ENCODE results near the gene CTNNBL1. TPM values are rescaled to one million over a fixed set of nuclear protein-coding genes. Genes with fewer than 3 reads are reported as not detected.

The CTNNBL1 gene
- total RNA-seq, 1 experiment from 2014 or later = 64.4 TPM

DNA sequence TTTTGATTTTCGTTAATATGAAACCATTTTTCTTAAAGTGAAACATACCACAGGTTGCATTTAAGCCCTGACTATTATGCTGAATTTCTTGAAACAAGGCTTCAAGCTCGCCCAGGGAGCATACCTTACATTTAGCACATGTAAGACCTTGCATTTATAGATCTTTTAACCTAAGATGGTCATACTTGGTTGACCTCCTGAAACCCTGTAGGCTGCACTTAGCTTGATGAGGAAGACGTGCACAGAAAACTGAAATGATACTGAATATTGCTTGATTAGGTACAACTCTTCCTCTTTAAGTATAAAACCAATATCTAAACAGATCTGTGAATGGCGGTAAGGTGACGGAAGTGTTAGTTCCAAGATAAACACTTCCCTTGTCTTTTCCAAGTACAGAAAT is 82.2 kb downstream of the CTNNBL1 start:
- TF ChIP-seq ZBTB43 (CRISPR knock-in tag; IDR thresholded peaks at IDR 0.05) = no peak
- TF ChIP-seq FOXP1 (CRISPR knock-in tag; IDR thresholded peaks at IDR 0.05; ENCODE audit: borderline replicate concordance) = no peak
- no peak for TF ChIP-seq MXD4 (CRISPR knock-in tag; IDR thresholded peaks at IDR 0.05; ENCODE audit: borderline replicate concordance)
- no peak for TF ChIP-seq E2F4 (CRISPR knock-in tag; IDR thresholded peaks at IDR 0.05; ENCODE audit: borderline replicate concordance, low read depth)
- TF ChIP-seq ETV6 (CRISPR knock-in tag; IDR thresholded peaks at IDR 0.05) = no peak
- TF ChIP-seq JUN (CRISPR knock-in tag; IDR thresholded peaks at IDR 0.05) = no peak
- TF ChIP-seq TCF7 (CRISPR knock-in tag; IDR thresholded peaks at IDR 0.05; ENCODE audit: low read depth) = no peak
- TF ChIP-seq STAT6 (CRISPR knock-in tag; conservative IDR thresholded peaks at IDR 0.05; ENCODE audit: low read depth) = no peak
- TF ChIP-seq HMGXB4 (CRISPR knock-in tag; IDR thresholded peaks at IDR 0.05) = no peak
- no peak for TF ChIP-seq E2F1 (CRISPR knock-in tag; IDR thresholded peaks at IDR 0.05)
- no peak for TF ChIP-seq ZBTB21 (CRISPR knock-in tag; IDR thresholded peaks at IDR 0.05; ENCODE audit: borderline replicate concordance)
- no peak for TF ChIP-seq JAZF1 (CRISPR knock-in tag; IDR thresholded peaks at IDR 0.05)
- no peak for TF ChIP-seq MLX (CRISPR knock-in tag; IDR thresholded peaks at IDR 0.05)
- TF ChIP-seq, protein P1, sequence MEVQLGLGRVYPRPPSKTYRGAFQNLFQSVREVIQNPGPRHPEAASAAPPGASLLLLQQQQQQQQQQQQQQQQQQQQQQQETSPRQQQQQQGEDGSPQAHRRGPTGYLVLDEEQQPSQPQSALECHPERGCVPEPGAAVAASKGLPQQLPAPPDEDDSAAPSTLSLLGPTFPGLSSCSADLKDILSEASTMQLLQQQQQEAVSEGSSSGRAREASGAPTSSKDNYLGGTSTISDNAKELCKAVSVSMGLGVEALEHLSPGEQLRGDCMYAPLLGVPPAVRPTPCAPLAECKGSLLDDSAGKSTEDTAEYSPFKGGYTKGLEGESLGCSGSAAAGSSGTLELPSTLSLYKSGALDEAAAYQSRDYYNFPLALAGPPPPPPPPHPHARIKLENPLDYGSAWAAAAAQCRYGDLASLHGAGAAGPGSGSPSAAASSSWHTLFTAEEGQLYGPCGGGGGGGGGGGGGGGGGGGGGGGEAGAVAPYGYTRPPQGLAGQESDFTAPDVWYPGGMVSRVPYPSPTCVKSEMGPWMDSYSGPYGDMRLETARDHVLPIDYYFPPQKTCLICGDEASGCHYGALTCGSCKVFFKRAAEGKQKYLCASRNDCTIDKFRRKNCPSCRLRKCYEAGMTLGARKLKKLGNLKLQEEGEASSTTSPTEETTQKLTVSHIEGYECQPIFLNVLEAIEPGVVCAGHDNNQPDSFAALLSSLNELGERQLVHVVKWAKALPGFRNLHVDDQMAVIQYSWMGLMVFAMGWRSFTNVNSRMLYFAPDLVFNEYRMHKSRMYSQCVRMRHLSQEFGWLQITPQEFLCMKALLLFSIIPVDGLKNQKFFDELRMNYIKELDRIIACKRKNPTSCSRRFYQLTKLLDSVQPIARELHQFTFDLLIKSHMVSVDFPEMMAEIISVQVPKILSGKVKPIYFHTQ (CRISPR knock-in tag; IDR thresholded peaks at IDR 0.05) = no peak
- TF ChIP-seq TP53 (CRISPR knock-in tag; IDR thresholded peaks at IDR 0.05) = no peak
- no peak for TF ChIP-seq USF2 (CRISPR knock-in tag; IDR thresholded peaks at IDR 0.05)
- no peak for TF ChIP-seq OVOL2 (CRISPR knock-in tag; IDR thresholded peaks at IDR 0.05; ENCODE audit: borderline replicate concordance)
- no peak for TF ChIP-seq RELA (CRISPR knock-in tag; IDR thresholded peaks at IDR 0.05; ENCODE audit: borderline replicate concordance)
- no peak overlapping the region for H3K27ac Mint-ChIP-seq
- ATAC-seq (no peak), DNase-seq (ENCODE audit: low spot score) (no peak)
- H3K36me3 Mint-ChIP-seq = no peaks in the 10 kb centered on the region
- ChIA-PET POLR2A (interaction anchor here (0.5 kb wide), 1 partner anchor 726 kb away, joined by 5 read pairs; no protein-coding TSS in a partner anchor), CTCF (no interaction called here)
- H3K4me1 Mint-ChIP-seq = no peaks in the 10 kb centered on the region
- no peak overlapping the region for H3K4me3 Mint-ChIP-seq
- no peaks in the 10 kb centered on the region for H3K27me3 Mint-ChIP-seq (ENCODE audit: low read depth)
- no peaks in the 10 kb centered on the region for H3K9me3 Mint-ChIP-seq
